ENCODE measurements around the gene USP24.

- TF ChIP-seq, protein P1, sequence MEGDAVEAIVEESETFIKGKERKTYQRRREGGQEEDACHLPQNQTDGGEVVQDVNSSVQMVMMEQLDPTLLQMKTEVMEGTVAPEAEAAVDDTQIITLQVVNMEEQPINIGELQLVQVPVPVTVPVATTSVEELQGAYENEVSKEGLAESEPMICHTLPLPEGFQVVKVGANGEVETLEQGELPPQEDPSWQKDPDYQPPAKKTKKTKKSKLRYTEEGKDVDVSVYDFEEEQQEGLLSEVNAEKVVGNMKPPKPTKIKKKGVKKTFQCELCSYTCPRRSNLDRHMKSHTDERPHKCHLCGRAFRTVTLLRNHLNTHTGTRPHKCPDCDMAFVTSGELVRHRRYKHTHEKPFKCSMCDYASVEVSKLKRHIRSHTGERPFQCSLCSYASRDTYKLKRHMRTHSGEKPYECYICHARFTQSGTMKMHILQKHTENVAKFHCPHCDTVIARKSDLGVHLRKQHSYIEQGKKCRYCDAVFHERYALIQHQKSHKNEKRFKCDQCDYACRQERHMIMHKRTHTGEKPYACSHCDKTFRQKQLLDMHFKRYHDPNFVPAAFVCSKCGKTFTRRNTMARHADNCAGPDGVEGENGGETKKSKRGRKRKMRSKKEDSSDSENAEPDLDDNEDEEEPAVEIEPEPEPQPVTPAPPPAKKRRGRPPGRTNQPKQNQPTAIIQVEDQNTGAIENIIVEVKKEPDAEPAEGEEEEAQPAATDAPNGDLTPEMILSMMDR (conservative IDR thresholded peaks at IDR 0.05; ENCODE audit: low read depth, low read length), result no peak
- TF ChIP-seq EZH2 (IDR thresholded peaks at IDR 0.05; ENCODE audit: borderline replicate concordance, low read depth, low read length, poor library complexity, severe bottlenecking), result no peak
These were observed 23.1 kb downstream of the USP24 start for GRCh38 chr1:55192093-55192492.
